RWPE1 (cell line): ENCODE results near the gene CLIC5.

Source experiments
- CTCF ChIA-PET: fragments of 350-600 bp; sonication (Branson Sonifier 250); formaldehyde crosslinking; extraction: SDS; loops from one replicate; lab custom pipeline; 2021; lab: Yijun Ruan, JAX
- POLR2A ChIA-PET: fragments of 400-600 bp; formaldehyde crosslinking; extraction: SDS; loops from one replicate; lab custom pipeline; 2020; ENCODE audit warnings: antibody characterized with exemption; ENCODE audit not compliant: low non-redundant PET; lab: Yijun Ruan, JAX
- DNase-seq: peaks from one replicate; pipeline ENCODE4 v3.0.0; 2012; ENCODE audit warnings: low spot score
- H3K27ac ChIP-seq: fragments of 450-650 bp; 2 replicates; pipeline ENCODE4 v1.5.1; 2017
- TF ChIP-seq, protein P1 (sequence below): fragments of 450-650 bp; conservative IDR thresholded peaks from 2 replicates; pipeline ENCODE4 v1.5.1; 2017; ENCODE audit warnings: low read depth, mild to moderate bottlenecking

The CLIC5 gene

GRCh38 chr6:46025573-46025972, 9.9 kb upstream of the CLIC5 start:
- DNase-seq: no peak
- TF ChIP-seq, protein P1, sequence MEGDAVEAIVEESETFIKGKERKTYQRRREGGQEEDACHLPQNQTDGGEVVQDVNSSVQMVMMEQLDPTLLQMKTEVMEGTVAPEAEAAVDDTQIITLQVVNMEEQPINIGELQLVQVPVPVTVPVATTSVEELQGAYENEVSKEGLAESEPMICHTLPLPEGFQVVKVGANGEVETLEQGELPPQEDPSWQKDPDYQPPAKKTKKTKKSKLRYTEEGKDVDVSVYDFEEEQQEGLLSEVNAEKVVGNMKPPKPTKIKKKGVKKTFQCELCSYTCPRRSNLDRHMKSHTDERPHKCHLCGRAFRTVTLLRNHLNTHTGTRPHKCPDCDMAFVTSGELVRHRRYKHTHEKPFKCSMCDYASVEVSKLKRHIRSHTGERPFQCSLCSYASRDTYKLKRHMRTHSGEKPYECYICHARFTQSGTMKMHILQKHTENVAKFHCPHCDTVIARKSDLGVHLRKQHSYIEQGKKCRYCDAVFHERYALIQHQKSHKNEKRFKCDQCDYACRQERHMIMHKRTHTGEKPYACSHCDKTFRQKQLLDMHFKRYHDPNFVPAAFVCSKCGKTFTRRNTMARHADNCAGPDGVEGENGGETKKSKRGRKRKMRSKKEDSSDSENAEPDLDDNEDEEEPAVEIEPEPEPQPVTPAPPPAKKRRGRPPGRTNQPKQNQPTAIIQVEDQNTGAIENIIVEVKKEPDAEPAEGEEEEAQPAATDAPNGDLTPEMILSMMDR: no peak
- ChIA-PET CTCF (no interaction called here), POLR2A (interaction anchor here (0.5 kb wide), 1 partner anchor 770 kb away, joined by 8 read pairs; no protein-coding TSS in a partner anchor)
- no peak overlapping the region for H3K27ac ChIP-seq

DNA sequence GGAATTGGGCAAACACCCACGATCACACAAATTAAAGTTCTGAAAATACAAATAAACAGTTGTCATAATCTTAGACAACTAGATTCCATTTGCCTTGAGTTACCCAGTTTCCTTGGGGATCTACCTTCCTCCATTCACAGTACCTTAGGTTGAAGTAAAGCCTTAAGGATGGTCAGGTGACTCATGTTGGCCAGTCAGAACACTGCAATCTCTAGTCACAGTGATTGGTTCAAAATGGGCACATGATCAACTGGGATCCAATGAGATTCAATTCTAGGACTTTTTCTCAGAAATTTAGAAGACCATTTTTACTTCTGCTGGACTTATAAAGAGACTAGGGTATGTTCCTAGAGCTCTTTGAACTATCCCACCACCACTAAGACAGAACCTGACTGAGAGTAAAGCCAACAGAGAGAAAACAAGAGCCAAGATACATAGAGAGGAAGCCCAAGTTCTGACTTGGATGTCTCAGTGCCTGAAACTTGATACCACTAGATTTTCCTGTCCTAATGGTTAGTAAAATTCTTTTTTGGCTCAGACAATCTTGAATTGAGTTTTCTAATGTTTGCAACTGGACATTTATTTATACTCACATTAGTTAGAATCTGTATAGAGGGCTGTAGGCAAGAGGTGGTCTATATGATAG, 8.6 kb upstream of the CLIC5 start:
- TF ChIP-seq, protein P1: no peak
- POLR2A ChIA-PET: no interaction called here
- no peak overlapping the region for H3K27ac ChIP-seq
- DNase-seq: no peak
- CTCF ChIA-PET: no interaction called here

DNA sequence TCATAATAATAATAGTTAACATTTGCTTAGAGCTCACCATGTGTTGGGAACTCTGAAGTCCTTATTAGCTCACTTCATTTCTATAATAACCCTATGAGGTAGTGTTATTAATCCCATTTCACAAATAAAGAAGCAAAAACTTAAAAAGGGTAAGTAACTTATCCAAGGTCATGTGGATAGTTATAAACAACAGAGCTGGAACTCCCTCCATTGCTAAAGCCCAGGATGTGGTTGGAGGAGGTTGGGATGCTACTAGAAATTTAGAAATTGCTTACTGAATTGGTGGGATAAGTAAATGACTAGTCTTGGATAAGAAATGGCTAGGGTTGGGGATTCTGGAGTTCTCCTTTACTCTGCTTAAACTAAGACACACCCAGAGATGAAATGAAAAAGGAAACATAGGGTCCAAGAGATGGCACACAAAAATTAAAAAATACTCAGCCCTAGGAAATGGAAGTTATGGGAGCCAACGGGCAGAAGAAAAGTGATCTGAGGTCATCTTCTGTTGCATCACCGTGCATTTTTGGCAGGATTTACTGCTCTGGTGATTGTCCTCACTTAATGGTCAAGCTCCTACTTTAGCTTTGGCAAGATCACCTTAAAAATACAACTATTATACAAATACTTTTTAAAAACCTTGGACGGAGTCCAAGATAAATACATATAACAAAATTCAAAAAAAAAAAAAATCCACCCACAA, 7.7 kb upstream of the CLIC5 start:
- no peak overlapping the region for H3K27ac ChIP-seq
- DNase-seq: no peak
- CTCF ChIA-PET: no interaction called here
- POLR2A ChIA-PET: no interaction called here
- TF ChIP-seq, protein P1: no peak

- POLR2A ChIA-PET: no interaction called here
- TF ChIP-seq, protein P1: no peak
- CTCF ChIA-PET: interaction anchor here (0.5 kb wide), 1 partner anchor 26 kb away, joined by 3 read pairs; no protein-coding TSS in a partner anchor
Observed at GRCh38 chr6:46022106-46022948, 6.7 kb upstream of the CLIC5 start.

DNA sequence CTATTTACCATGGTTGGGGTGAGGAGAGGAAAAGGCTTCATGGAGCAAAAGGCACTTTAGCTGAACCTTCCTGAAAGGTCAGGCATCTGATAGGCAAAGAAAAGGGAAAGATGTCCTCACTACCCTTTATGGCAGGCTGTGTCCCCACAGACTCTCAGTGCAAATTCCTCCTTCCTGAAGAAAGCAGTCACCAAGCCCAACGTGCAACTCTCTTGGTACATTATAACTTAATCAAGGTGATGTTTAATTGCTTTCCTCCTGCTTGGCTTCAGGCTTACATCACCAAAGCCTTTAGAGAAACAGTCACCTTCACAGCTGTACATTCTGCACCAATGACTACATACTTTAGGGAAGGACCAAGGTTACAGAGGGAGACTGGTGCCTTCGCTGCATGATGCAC, 2.1 kb upstream of the CLIC5 start:
- TF ChIP-seq, protein P1: no peak

More at GRCh38 chr6:46022106-46022948, 6.7 kb upstream of the CLIC5 start:
- H3K27ac ChIP-seq: no peak overlapping the region
- DNase-seq: no peak

DNA sequence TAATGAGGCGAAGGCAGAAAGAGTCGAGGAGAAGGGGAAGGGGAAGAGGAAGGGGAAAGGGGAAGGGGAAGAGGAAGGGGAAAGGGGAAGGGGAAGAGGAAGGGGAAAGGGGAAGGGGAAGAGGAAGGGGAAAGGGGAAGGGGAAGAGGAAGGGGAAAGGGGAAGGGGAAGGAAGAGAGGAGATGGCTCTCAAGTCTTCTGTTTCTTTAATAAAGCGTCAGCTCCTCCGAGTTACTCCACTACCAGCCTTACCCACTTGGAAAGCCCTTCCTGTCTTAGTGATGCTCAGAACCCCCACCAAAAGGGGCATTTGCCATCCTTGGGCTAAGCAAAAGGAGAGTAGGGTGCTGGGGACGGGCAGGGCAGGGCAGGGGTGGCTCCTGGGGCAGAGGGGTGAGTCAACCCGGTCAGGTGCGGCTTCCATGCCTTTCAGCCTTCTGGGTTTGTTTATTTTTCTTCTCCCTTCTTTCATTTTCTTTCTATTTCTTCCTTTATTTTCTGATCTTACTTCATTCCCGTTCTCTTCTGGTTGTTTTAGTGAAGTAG, 476 bp upstream of the CLIC5 start:
- H3K27ac ChIP-seq: no peak overlapping the region
- CTCF ChIA-PET: interaction anchor here (0.6 kb wide), 1 partner anchor 1324 kb away, joined by 3 read pairs; no protein-coding TSS in a partner anchor
- TF ChIP-seq, protein P1: no peak
- DNase-seq: no peak
- POLR2A ChIA-PET: no interaction called here

More for the DNA sequence above, 2.1 kb upstream of the CLIC5 start:
- ChIA-PET POLR2A (no interaction called here), CTCF (interaction anchor here (1.3 kb wide), 1 partner anchor 87 kb away, joined by 4 read pairs; no protein-coding TSS in a partner anchor)
- no peak overlapping the region for H3K27ac ChIP-seq
- no peak for DNase-seq
